Endometrial microvascular endothelial cells (primary cell): ENCODE data around the gene PARD3. TPM values are rescaled to one million over a fixed set of nuclear protein-coding genes. Genes with fewer than 3 reads are reported as not detected.

Source experiments
- in situ Hi-C: cut with HindIII; loops from 2 replicates; pipeline ENCODE4 v1.10.0; 2017; ENCODE audit warnings: low sequenced_read_pairs, low pct_unique_long_range_greater_than_20kb; ENCODE audit errors: inconsistent ontology term
- total RNA-seq: library from RNA; depleted of rRNA; stranded (reverse); fragments of >200 nt; gene quantifications from one replicate; pipeline ENCODE4 v1.2.3, GENCODE V29; 2015; ENCODE audit errors: inconsistent ontology term

The PARD3 gene
- total RNA-seq, 1 donor from 2014 or later = 21.5 TPM

GRCh38 chr10:34551295-34551694, 263.8 kb downstream of the PARD3 start:
- in situ Hi-C loops = no loop called here

GRCh38 chr10:34549953-34550352, 265.1 kb downstream of the PARD3 start:
- in situ Hi-C loops = no loop called here

GRCh38 chr10:34549001-34549400, 266.1 kb downstream of the PARD3 start:
- in situ Hi-C loops = no loop called here

- in situ Hi-C loops = no loop called here
Observed at GRCh38 chr10:34548466-34548865, 266.6 kb downstream of the PARD3 start.

- in situ Hi-C loops = no loop called here
Observed at GRCh38 chr10:34547695-34548094, 267.4 kb downstream of the PARD3 start.

GRCh38 chr10:34547291-34547690, 267.8 kb downstream of the PARD3 start:
- in situ Hi-C loops = no loop called here

GRCh38 chr10:34544400-34544799, 270.7 kb downstream of the PARD3 start:
- in situ Hi-C loops = no loop called here

GRCh38 chr10:34543716-34544115, 271.4 kb downstream of the PARD3 start:
- in situ Hi-C loops = no loop called here

- in situ Hi-C loops = no loop called here
Observed at GRCh38 chr10:34540492-34540891, 274.6 kb downstream of the PARD3 start.

- in situ Hi-C loops = no loop called here
Observed at GRCh38 chr10:34539533-34540315, 275.4 kb downstream of the PARD3 start.

GRCh38 chr10:34538281-34538829, 276.7 kb downstream of the PARD3 start:
- in situ Hi-C loops = no loop called here

GRCh38 chr10:34537629-34538231, 277.4 kb downstream of the PARD3 start:
- in situ Hi-C loops = no loop called here

- in situ Hi-C loops = no loop called here
Observed at GRCh38 chr10:34535872-34536271, 279.2 kb downstream of the PARD3 start.

- in situ Hi-C loops = no loop called here
Observed at GRCh38 chr10:34530778-34531177, 284.3 kb downstream of the PARD3 start.

GRCh38 chr10:34528320-34528719, 286.8 kb downstream of the PARD3 start:
- in situ Hi-C loops = no loop called here

- in situ Hi-C loops = no loop called here
Observed at GRCh38 chr10:34526758-34527730, 288.1 kb downstream of the PARD3 start.

GRCh38 chr10:34526186-34526585, 288.9 kb downstream of the PARD3 start:
- in situ Hi-C loops = no loop called here

- in situ Hi-C loops = no loop called here
Observed at GRCh38 chr10:34524369-34525091, 290.6 kb downstream of the PARD3 start.
